ENCODE measurements around the gene BOC.

The BOC gene

GRCh38 chr3:113329757-113330156 is 118.4 kb downstream of the BOC start:
- Histone ChIP-seq H3K36me3 (ENCODE audit: insufficient read depth) (no peaks in the 10 kb centered on the region), H3K4me1 (ENCODE audit: low read depth, poor library complexity, severe bottlenecking) (no peaks in the 10 kb centered on the region), H3K79me2 (ENCODE audit: insufficient read depth, low read depth) (no peaks in the 10 kb centered on the region), H3K27me3 (ENCODE audit: insufficient read depth, low read depth) (no peaks in the 10 kb centered on the region), H3K4me2 (no peak overlapping the region), H2AFZ (ENCODE audit: low read depth) (no peak overlapping the region), H3K9ac (no peak overlapping the region), H4K20me1 (ENCODE audit: insufficient read depth) (no peaks in the 10 kb centered on the region), H3K27ac (no peak overlapping the region), H3K4me3 (IDR thresholded peaks at IDR 0.05; ENCODE audit: insufficient read depth, low read depth, low read length) (no peak overlapping the region)
- TF ChIP-seq, protein P1, sequence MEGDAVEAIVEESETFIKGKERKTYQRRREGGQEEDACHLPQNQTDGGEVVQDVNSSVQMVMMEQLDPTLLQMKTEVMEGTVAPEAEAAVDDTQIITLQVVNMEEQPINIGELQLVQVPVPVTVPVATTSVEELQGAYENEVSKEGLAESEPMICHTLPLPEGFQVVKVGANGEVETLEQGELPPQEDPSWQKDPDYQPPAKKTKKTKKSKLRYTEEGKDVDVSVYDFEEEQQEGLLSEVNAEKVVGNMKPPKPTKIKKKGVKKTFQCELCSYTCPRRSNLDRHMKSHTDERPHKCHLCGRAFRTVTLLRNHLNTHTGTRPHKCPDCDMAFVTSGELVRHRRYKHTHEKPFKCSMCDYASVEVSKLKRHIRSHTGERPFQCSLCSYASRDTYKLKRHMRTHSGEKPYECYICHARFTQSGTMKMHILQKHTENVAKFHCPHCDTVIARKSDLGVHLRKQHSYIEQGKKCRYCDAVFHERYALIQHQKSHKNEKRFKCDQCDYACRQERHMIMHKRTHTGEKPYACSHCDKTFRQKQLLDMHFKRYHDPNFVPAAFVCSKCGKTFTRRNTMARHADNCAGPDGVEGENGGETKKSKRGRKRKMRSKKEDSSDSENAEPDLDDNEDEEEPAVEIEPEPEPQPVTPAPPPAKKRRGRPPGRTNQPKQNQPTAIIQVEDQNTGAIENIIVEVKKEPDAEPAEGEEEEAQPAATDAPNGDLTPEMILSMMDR (conservative IDR thresholded peaks at IDR 0.05; ENCODE audit: low read depth, low read length): no peak

- Histone ChIP-seq H3K79me2 (ENCODE audit: insufficient read depth, low read depth) (no peaks in the 10 kb centered on the region), H3K4me2 (no peak overlapping the region), H3K27ac (no peak overlapping the region), H3K4me3 (IDR thresholded peaks at IDR 0.05; ENCODE audit: insufficient read depth, low read depth, low read length) (no peak overlapping the region), H3K4me1 (ENCODE audit: low read depth, poor library complexity, severe bottlenecking) (no peaks in the 10 kb centered on the region), H3K27me3 (ENCODE audit: insufficient read depth, low read depth) (no peaks in the 10 kb centered on the region), H4K20me1 (ENCODE audit: insufficient read depth) (no peaks in the 10 kb centered on the region), H2AFZ (ENCODE audit: low read depth) (no peak overlapping the region), H3K36me3 (ENCODE audit: insufficient read depth) (no peaks in the 10 kb centered on the region), H3K9ac (no peak overlapping the region)
- TF ChIP-seq, protein P1 (conservative IDR thresholded peaks at IDR 0.05; ENCODE audit: low read depth, low read length): no peak
Measured at GRCh38 chr3:113330742-113331141, 119.4 kb downstream of the BOC start.

GRCh38 chr3:113331187-113331586 is 119.8 kb downstream of the BOC start:
- H3K4me2 ChIP-seq: no peak overlapping the region
- H2AFZ ChIP-seq (ENCODE audit: low read depth): no peak overlapping the region
- TF ChIP-seq, protein P1 (conservative IDR thresholded peaks at IDR 0.05; ENCODE audit: low read depth, low read length): no peak
- no peaks in the 10 kb centered on the region for H3K4me1 ChIP-seq (ENCODE audit: low read depth, poor library complexity, severe bottlenecking)
- H4K20me1 ChIP-seq (ENCODE audit: insufficient read depth): no peaks in the 10 kb centered on the region
- no peak overlapping the region for H3K4me3 ChIP-seq (IDR thresholded peaks at IDR 0.05; ENCODE audit: insufficient read depth, low read depth, low read length)
- no peaks in the 10 kb centered on the region for H3K27me3 ChIP-seq (ENCODE audit: insufficient read depth, low read depth)
- H3K36me3 ChIP-seq (ENCODE audit: insufficient read depth): no peaks in the 10 kb centered on the region
- H3K9ac ChIP-seq: no peak overlapping the region
- H3K27ac ChIP-seq: no peak overlapping the region
- H3K79me2 ChIP-seq (ENCODE audit: insufficient read depth, low read depth): no peaks in the 10 kb centered on the region

Data from KMS-11 (cell line).